ENCODE data around the gene GATD1.
A peak's percentile ranks its signal among the peaks of the same experiment; 100 is the strongest.

Gene GATD1

GRCh38 chr11:725624-726202 lies 51.6 kb downstream of the GATD1 start:
- no peak for TF ChIP-seq CTCF (IDR thresholded peaks at IDR 0.05; ENCODE audit: low read depth, low read length)
- H3K4me3 ChIP-seq (ENCODE audit: low read depth, low read length): no peak overlapping the region

- TF ChIP-seq CTCF (IDR thresholded peaks at IDR 0.05; ENCODE audit: low read depth, low read length): no peak
- H3K4me3 ChIP-seq (ENCODE audit: low read depth, low read length): no peak overlapping the region
Measured at GRCh38 chr11:724778-725386, 52.4 kb downstream of the GATD1 start.

- no peak for TF ChIP-seq CTCF (IDR thresholded peaks at IDR 0.05; ENCODE audit: low read depth, low read length)
- H3K4me3 ChIP-seq (ENCODE audit: low read depth, low read length): no peak overlapping the region
Measured at GRCh38 chr11:724049-724777, 53.1 kb downstream of the GATD1 start.

GRCh38 chr11:723120-723883 lies 54.0 kb downstream of the GATD1 start:
- H3K4me3 ChIP-seq (ENCODE audit: low read depth, low read length): no peak overlapping the region
- TF ChIP-seq CTCF (IDR thresholded peaks at IDR 0.05; ENCODE audit: low read depth, low read length): peak; percentile 48

- no peak for TF ChIP-seq CTCF (IDR thresholded peaks at IDR 0.05; ENCODE audit: low read depth, low read length)
Measured at GRCh38 chr11:722346-722811, 54.9 kb downstream of the GATD1 start.

GRCh38 chr11:721741-722345 lies 55.4 kb downstream of the GATD1 start:
- H3K4me3 ChIP-seq (ENCODE audit: low read depth, low read length): no peak overlapping the region
- no peak for TF ChIP-seq CTCF (IDR thresholded peaks at IDR 0.05; ENCODE audit: low read depth, low read length)

More at GRCh38 chr11:722346-722811, 54.9 kb downstream of the GATD1 start:
- H3K4me3 ChIP-seq (ENCODE audit: low read depth, low read length): no peak overlapping the region

All from WI38 (cell line).